ENCODE measurements around the gene PNPLA5.

PNPLA5 gene

GRCh38 chr22:43835736-43836135, 56.1 kb downstream of the PNPLA5 start:
- WGBS (ENCODE audit: extremely low coverage, insufficient coverage, low lambda C conversion rate) = no CpG with 5 or more reads among the region's 13 CpGs
- DNase-seq = no peak

DNA sequence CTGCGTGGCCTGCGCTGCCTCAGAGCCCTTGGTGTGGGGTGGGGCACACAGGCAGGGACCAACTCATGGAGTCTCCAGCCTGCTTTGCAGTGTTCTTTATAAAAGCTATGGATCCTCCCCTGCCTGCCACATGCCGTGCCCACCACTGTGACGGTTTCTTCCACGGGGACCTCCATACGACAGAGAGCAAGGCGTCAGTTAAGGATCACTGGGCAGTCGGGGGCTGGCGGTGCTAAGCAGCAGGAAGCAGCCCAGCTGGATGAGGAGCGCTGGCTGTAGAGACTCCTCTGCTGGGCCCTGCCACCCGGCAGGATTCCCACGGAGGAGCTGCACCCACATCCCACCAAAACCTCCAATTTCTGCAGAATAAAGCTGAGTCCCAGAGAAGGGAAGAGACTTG, 56.6 kb downstream of the PNPLA5 start:
- H3K79me2 ChIP-seq (ENCODE audit: control insufficient read depth, insufficient read depth, low read length) = no peaks in the 10 kb centered on the region
- no peak overlapping the region for H3K4me2 ChIP-seq (ENCODE audit: low read length)
- H3K9ac ChIP-seq (ENCODE audit: low read length) = no peak overlapping the region
- no peak overlapping the region for H4K8ac ChIP-seq (ENCODE audit: low read depth, low read length)
- no peak overlapping the region for H2AK5ac ChIP-seq (ENCODE audit: low read length)
- H2BK120ac ChIP-seq (ENCODE audit: low read depth, low read length) = no peak overlapping the region
- no peak overlapping the region for H2BK5ac ChIP-seq (ENCODE audit: low read length)
- no peak overlapping the region for H3K27ac ChIP-seq (ENCODE audit: low read depth, low read length)
- no peak overlapping the region for H3K23ac ChIP-seq (ENCODE audit: low read length)
- no peaks in the 10 kb centered on the region for H3K4me1 ChIP-seq (ENCODE audit: control insufficient read depth, low read depth, low read length)
- H3K18ac ChIP-seq (ENCODE audit: low read length) = no peak overlapping the region
- H2BK15ac ChIP-seq (replicated peaks; ENCODE audit: low read depth) = no peak overlapping the region
- H4K5ac ChIP-seq (ENCODE audit: low read length) = no peak overlapping the region
- H3K27me3 ChIP-seq (ENCODE audit: insufficient read depth, low read length, poor library complexity) = no peaks in the 10 kb centered on the region
- no peak overlapping the region for H3K4ac ChIP-seq (ENCODE audit: low read depth, low read length)
- no peak overlapping the region for H3K56ac ChIP-seq (ENCODE audit: low read length)
- WGBS (ENCODE audit: extremely low coverage, insufficient coverage, low lambda C conversion rate) = no CpG with 5 or more reads among the region's 12 CpGs
- H3K4me3 ChIP-seq (ENCODE audit: low read length) = no peak overlapping the region
- no peaks in the 10 kb centered on the region for H3K36me3 ChIP-seq (ENCODE audit: control insufficient read depth, insufficient read depth, low read length)
- H3K79me1 ChIP-seq (ENCODE audit: low read length) = no peaks in the 10 kb centered on the region
- no peak for DNase-seq

More at GRCh38 chr22:43835736-43836135, 56.1 kb downstream of the PNPLA5 start:
- Histone ChIP-seq H3K27ac (ENCODE audit: low read depth, low read length) (no peak overlapping the region), H3K4me2 (ENCODE audit: low read length) (no peak overlapping the region), H3K18ac (ENCODE audit: low read length) (no peak overlapping the region), H2AK5ac (ENCODE audit: low read length) (no peak overlapping the region), H2BK120ac (ENCODE audit: low read depth, low read length) (no peak overlapping the region), H4K8ac (ENCODE audit: low read depth, low read length) (no peak overlapping the region), H3K4me1 (ENCODE audit: control insufficient read depth, low read depth, low read length) (no peaks in the 10 kb centered on the region), H3K36me3 (ENCODE audit: control insufficient read depth, insufficient read depth, low read length) (no peaks in the 10 kb centered on the region), H3K79me2 (ENCODE audit: control insufficient read depth, insufficient read depth, low read length) (no peaks in the 10 kb centered on the region), H3K79me1 (ENCODE audit: low read length) (no peaks in the 10 kb centered on the region), H4K5ac (ENCODE audit: low read length) (no peak overlapping the region), H3K4ac (ENCODE audit: low read depth, low read length) (no peak overlapping the region), H2BK15ac (replicated peaks; ENCODE audit: low read depth) (no peak overlapping the region), H3K27me3 (ENCODE audit: insufficient read depth, low read length, poor library complexity) (no peaks in the 10 kb centered on the region), H3K56ac (ENCODE audit: low read length) (no peak overlapping the region), H3K4me3 (ENCODE audit: low read length) (no peak overlapping the region), H3K9ac (ENCODE audit: low read length) (no peak overlapping the region), H2BK5ac (ENCODE audit: low read length) (no peak overlapping the region), H3K23ac (ENCODE audit: low read length) (no peak overlapping the region)

GRCh38 chr22:43833286-43834240, 58.2 kb downstream of the PNPLA5 start:
- H3K4ac ChIP-seq (ENCODE audit: low read depth, low read length) = no peak overlapping the region
- H2AK5ac ChIP-seq (ENCODE audit: low read length) = no peak overlapping the region
- H3K27me3 ChIP-seq (ENCODE audit: insufficient read depth, low read length, poor library complexity) = no peaks in the 10 kb centered on the region
- H3K4me3 ChIP-seq (ENCODE audit: low read length) = no peak overlapping the region
- H3K79me2 ChIP-seq (ENCODE audit: control insufficient read depth, insufficient read depth, low read length) = no peaks in the 10 kb centered on the region
- H3K18ac ChIP-seq (ENCODE audit: low read length) = no peak overlapping the region
- H4K8ac ChIP-seq (ENCODE audit: low read depth, low read length) = no peak overlapping the region
- WGBS (ENCODE audit: extremely low coverage, insufficient coverage, low lambda C conversion rate) = no CpG with 5 or more reads among the region's 36 CpGs
- H3K27ac ChIP-seq (ENCODE audit: low read depth, low read length) = no peak overlapping the region
- H4K5ac ChIP-seq (ENCODE audit: low read length) = no peak overlapping the region
- H3K4me2 ChIP-seq (ENCODE audit: low read length) = no peak overlapping the region
- H3K9ac ChIP-seq (ENCODE audit: low read length) = no peak overlapping the region
- no peaks in the 10 kb centered on the region for H3K36me3 ChIP-seq (ENCODE audit: control insufficient read depth, insufficient read depth, low read length)
- no peak overlapping the region for H2BK5ac ChIP-seq (ENCODE audit: low read length)
- no peaks in the 10 kb centered on the region for H3K4me1 ChIP-seq (ENCODE audit: control insufficient read depth, low read depth, low read length)
- H3K23ac ChIP-seq (ENCODE audit: low read length) = no peak overlapping the region
- DNase-seq = no peak
- no peaks in the 10 kb centered on the region for H3K79me1 ChIP-seq (ENCODE audit: low read length)
- H3K56ac ChIP-seq (ENCODE audit: low read length) = no peak overlapping the region
- H2BK15ac ChIP-seq (replicated peaks; ENCODE audit: low read depth) = no peak overlapping the region
- no peak overlapping the region for H2BK120ac ChIP-seq (ENCODE audit: low read depth, low read length)

- no peaks in the 10 kb centered on the region for H3K79me2 ChIP-seq (ENCODE audit: control insufficient read depth, insufficient read depth, low read length)
- H3K23ac ChIP-seq (ENCODE audit: low read length) = no peak overlapping the region
- H3K27ac ChIP-seq (ENCODE audit: low read depth, low read length) = no peak overlapping the region
- H3K27me3 ChIP-seq (ENCODE audit: insufficient read depth, low read length, poor library complexity) = no peaks in the 10 kb centered on the region
- no peak overlapping the region for H4K8ac ChIP-seq (ENCODE audit: low read depth, low read length)
- H4K5ac ChIP-seq (ENCODE audit: low read length) = no peak overlapping the region
- H3K9ac ChIP-seq (ENCODE audit: low read length) = no peak overlapping the region
- no peaks in the 10 kb centered on the region for H3K36me3 ChIP-seq (ENCODE audit: control insufficient read depth, insufficient read depth, low read length)
- no peak for DNase-seq
- no peaks in the 10 kb centered on the region for H3K4me1 ChIP-seq (ENCODE audit: control insufficient read depth, low read depth, low read length)
- no peak overlapping the region for H3K4ac ChIP-seq (ENCODE audit: low read depth, low read length)
- no peak overlapping the region for H3K4me3 ChIP-seq (ENCODE audit: low read length)
- no peak overlapping the region for H2BK120ac ChIP-seq (ENCODE audit: low read depth, low read length)
- no peak overlapping the region for H2BK5ac ChIP-seq (ENCODE audit: low read length)
- no peaks in the 10 kb centered on the region for H3K79me1 ChIP-seq (ENCODE audit: low read length)
- H2BK15ac ChIP-seq (replicated peaks; ENCODE audit: low read depth) = no peak overlapping the region
- WGBS (ENCODE audit: extremely low coverage, insufficient coverage, low lambda C conversion rate) = no CpG with 5 or more reads among the region's 18 CpGs
- no peak overlapping the region for H3K18ac ChIP-seq (ENCODE audit: low read length)
- no peak overlapping the region for H3K4me2 ChIP-seq (ENCODE audit: low read length)
- no peak overlapping the region for H2AK5ac ChIP-seq (ENCODE audit: low read length)
- H3K56ac ChIP-seq (ENCODE audit: low read length) = no peak overlapping the region
Measured at GRCh38 chr22:43832393-43833265, 59.2 kb downstream of the PNPLA5 start.

GRCh38 chr22:43831561-43832392, 60.0 kb downstream of the PNPLA5 start:
- no peak overlapping the region for H2BK15ac ChIP-seq (replicated peaks; ENCODE audit: low read depth)
- no peak overlapping the region for H3K4ac ChIP-seq (ENCODE audit: low read depth, low read length)
- no peak overlapping the region for H2AK5ac ChIP-seq (ENCODE audit: low read length)
- no peak overlapping the region for H3K27ac ChIP-seq (ENCODE audit: low read depth, low read length)
- no peak overlapping the region for H3K4me2 ChIP-seq (ENCODE audit: low read length)
- H3K56ac ChIP-seq (ENCODE audit: low read length) = no peak overlapping the region
- no peak overlapping the region for H3K9ac ChIP-seq (ENCODE audit: low read length)
- H2BK5ac ChIP-seq (ENCODE audit: low read length) = no peak overlapping the region
- H3K23ac ChIP-seq (ENCODE audit: low read length) = no peak overlapping the region
- no peak overlapping the region for H4K5ac ChIP-seq (ENCODE audit: low read length)
- no peak overlapping the region for H3K18ac ChIP-seq (ENCODE audit: low read length)
- H3K4me1 ChIP-seq (ENCODE audit: control insufficient read depth, low read depth, low read length) = no peaks in the 10 kb centered on the region
- H3K79me1 ChIP-seq (ENCODE audit: low read length) = no peaks in the 10 kb centered on the region
- no peaks in the 10 kb centered on the region for H3K79me2 ChIP-seq (ENCODE audit: control insufficient read depth, insufficient read depth, low read length)
- no peak overlapping the region for H4K8ac ChIP-seq (ENCODE audit: low read depth, low read length)
- no peaks in the 10 kb centered on the region for H3K36me3 ChIP-seq (ENCODE audit: control insufficient read depth, insufficient read depth, low read length)
- H2BK120ac ChIP-seq (ENCODE audit: low read depth, low read length) = no peak overlapping the region
- WGBS (ENCODE audit: extremely low coverage, insufficient coverage, low lambda C conversion rate) = no CpG with 5 or more reads among the region's 33 CpGs
- no peak overlapping the region for H3K4me3 ChIP-seq (ENCODE audit: low read length)
- no peaks in the 10 kb centered on the region for H3K27me3 ChIP-seq (ENCODE audit: insufficient read depth, low read length, poor library complexity)
- no peak for DNase-seq
